Cardiac septum (tissue), 1 donor: ENCODE measurements around the gene KCNH6. TPM values are rescaled to one million over a fixed set of nuclear protein-coding genes. Genes with fewer than 3 reads are reported as not detected.

ENCODE experiments used
- DNase-seq: peaks from one replicate; pipeline ENCODE4 v3.0.0-alpha.2; 2020; ENCODE audit warnings: low spot score
- intact Hi-C: fragments of 100-400 bp; cut with DNase I; formaldehyde crosslinking; loops from one replicate; pipeline ENCODE4 v1.14.0; 2022
- total RNA-seq: library from RNA; stranded (reverse); fragmentation: NEBNext Ultra II Directional; extraction: Animal tissue kit (Norgen Biotek cat#: 25700); gene quantifications from one replicate; pipeline ENCODE4 v1.2.1, GENCODE V29; 2021
- donor health status: DM: no; HTN: no; CAD: no.

The KCNH6 gene
- total RNA-seq, 1 donor from 2014 or later = not detected

- intact Hi-C loops = no loop called here
- DNase-seq = no peak
Measured at GRCh38 chr17:63578769-63579111, 55.6 kb downstream of the KCNH6 start.

- intact Hi-C loops = no loop called here
- no peak for DNase-seq
Measured at GRCh38 chr17:63579633-63580032, 56.5 kb downstream of the KCNH6 start.

GRCh38 chr17:63587770-63588169, 64.6 kb downstream of the KCNH6 start:
- intact Hi-C loops = no loop called here
- DNase-seq = peak; percentile 3

GRCh38 chr17:63588797-63589196, 65.6 kb downstream of the KCNH6 start:
- intact Hi-C loops = no loop called here
- no peak for DNase-seq

- no peak for DNase-seq
- intact Hi-C loops = no loop called here
Measured at GRCh38 chr17:63589646-63590045, 66.5 kb downstream of the KCNH6 start.

GRCh38 chr17:63592797-63593196, 69.6 kb downstream of the KCNH6 start:
- no peak for DNase-seq
- intact Hi-C loops = no loop called here

- DNase-seq = no peak
- intact Hi-C loops = no loop called here
Measured at GRCh38 chr17:63595132-63595531, 72.0 kb downstream of the KCNH6 start.

Other genes starting within 250 kb of the KCNH6 start
- 6.8 TPM for gene CYB561, start 77.1 kb upstream of the KCNH6 start, total RNA-seq
- 11.6 TPM for gene ACE, start 46.3 kb upstream of the KCNH6 start, total RNA-seq
- gene DCAF7, start 27.1 kb downstream of the KCNH6 start, total RNA-seq = 47.4 TPM
- 39.4 TPM for gene TACO1, start 77.5 kb downstream of the KCNH6 start, total RNA-seq
- 101 TPM for gene MAP3K3, start 99.1 kb downstream of the KCNH6 start, total RNA-seq
- 7.5 TPM for gene LIMD2, start 176.8 kb downstream of the KCNH6 start, total RNA-seq
- 20.4 TPM for gene STRADA, start 218.4 kb downstream of the KCNH6 start, total RNA-seq